HCT116 (cell line): ENCODE results near the gene SEMA3B. TPM values are rescaled to one million over a fixed set of nuclear protein-coding genes. Genes with fewer than 3 reads are reported as not detected.
A peak's percentile ranks its signal among the peaks of the same experiment; 100 is the strongest.

Experiments
- ATAC-seq: fragments of 200-7000 bp; cut with Tn5 transposase; 2 replicates; pipeline ENCODE4 v1.9.1; 2020; ENCODE audit warnings: mild to moderate bottlenecking, moderate library complexity
- BruUV-seq: library from RNA; stranded (reverse); fragments of 400-500 nt; replicated peaks from 2 replicates; lab custom pipeline; 2021; lab: Mats Ljungman, UMichigan
- CTCF ChIA-PET: fragments of 300-600 bp; sonication (Branson Sonifier 250); formaldehyde crosslinking; loops from one replicate; lab custom pipeline; 2021; ENCODE audit warnings: antibody characterized with exemption; lab: Charles Lee
- POLR2A ChIA-PET: fragments of 300-600, 350-600 bp; sonication (Branson Sonifier 250); formaldehyde crosslinking; loops from one replicate; lab custom pipeline; 2021; ENCODE audit warnings: antibody characterized with exemption; lab: Charles Lee
- RAD21 ChIA-PET, 2 experiments: fragments of 300-600 bp; sonication (Branson Sonifier 250); formaldehyde crosslinking; loops; one replicate each; lab custom pipeline; 2023; ENCODE audit warnings: low total read pairs in 2 of 2; ENCODE audit not compliant: uncharacterized antibody in 2 of 2, unreplicated experiment in 2 of 2, low non-redundant PET in 1 of 2; lab: Charles Lee
- DNase-seq: peaks from one replicate; pipeline ENCODE4 v3.0.0-alpha.2; 2010; ENCODE audit warnings: low read depth, low spot score
- H2AFZ ChIP-seq: fragments of 200-600 bp; shearing (Covaris generic), sonication (generic); 2 replicates; pipeline ENCODE4 v1.6.1; 2017; ENCODE audit warnings: low read depth, mixed run types, mixed read lengths, antibody characterized with exemption, low read length; ENCODE audit not compliant: poor library complexity, severe bottlenecking
- H3K27ac ChIP-seq: 2 replicates; pipeline ENCODE4 v1.5.1; 2012; ENCODE audit warnings: low read depth, low read length
- H3K27me3 ChIP-seq: fragments of 200-600 bp; sonication (generic); 2 replicates; pipeline ENCODE4 v1.6.1; 2016; ENCODE audit warnings: mixed run types, low read length, mixed read lengths; ENCODE audit not compliant: insufficient read depth
- H3K36me3 ChIP-seq, 2 experiments: fragments of 200-500 bp in 1 of 2; fragments of 200-600 bp in 1 of 2; sonication (Bioruptor generic) in 1 of 2; sonication (generic) in 1 of 2; 2 replicates each; pipeline versions ENCODE4 v1.5.1 to v1.6.1; 2014 to 2016; ENCODE audit warnings: low read length in 2 of 2, inconsistent platforms in 1 of 2, mixed read lengths in 1 of 2, mixed run types in 1 of 2; ENCODE audit not compliant: insufficient read depth in 2 of 2, control insufficient read depth in 1 of 2
- H3K4me1 ChIP-seq, 2 experiments: fragments of 200-600 bp in 1 of 2; sonication (generic) in 1 of 2; 2 replicates each; pipeline versions ENCODE4 v1.5.1 to v1.6.1; 2012 to 2017; ENCODE audit warnings: low read length in 2 of 2, inconsistent platforms in 1 of 2, mild to moderate bottlenecking in 1 of 2, mixed read lengths in 1 of 2, mixed run types in 1 of 2, moderate library complexity in 1 of 2; ENCODE audit not compliant: insufficient read depth in 2 of 2, control insufficient read depth in 1 of 2
- H3K4me2 ChIP-seq: fragments of 200-600 bp; sonication (generic); 2 replicates; pipeline ENCODE4 v1.6.1; 2017; ENCODE audit warnings: mixed run types, low read length, mixed read lengths
- H3K4me3 ChIP-seq, 2 experiments: fragments of 200-600 bp in 1 of 2; sonication (generic) in 1 of 2; replicated peaks in 1 of 2; 2 replicates each; pipeline ENCODE4 v1.5.1; 2011 to 2016; ENCODE audit warnings: low read length in 2 of 2, control low read depth in 1 of 2, low read depth in 1 of 2, mild to moderate bottlenecking in 1 of 2, mixed read lengths in 1 of 2, mixed run types in 1 of 2
- H3K79me2 ChIP-seq: fragments of 200-600 bp; sonication (generic); 2 replicates; pipeline ENCODE4 v1.6.1; 2017; ENCODE audit warnings: mild to moderate bottlenecking, mixed run types, low read length, moderate library complexity, mixed read lengths; ENCODE audit not compliant: insufficient read depth
- H3K9ac ChIP-seq: fragments of 200-600 bp; sonication (generic); 2 replicates; pipeline ENCODE4 v1.6.1; 2016; ENCODE audit warnings: low read length, mixed read lengths
- H3K9me2 ChIP-seq: fragments of 200-600 bp; sonication (generic), shearing (Covaris generic); 2 replicates; pipeline ENCODE4 v1.6.1; 2017; ENCODE audit warnings: mixed run types, mild to moderate bottlenecking, moderate library complexity; ENCODE audit not compliant: insufficient read depth
- H3K9me3 ChIP-seq, 2 experiments: fragments of 200-500 bp in 1 of 2; fragments of 200-600 bp in 1 of 2; sonication (Bioruptor generic) in 1 of 2; sonication (generic) in 1 of 2; 2 replicates each; pipeline ENCODE4 v1.6.1; 2014 to 2017; ENCODE audit warnings: low read length in 2 of 2, mixed read lengths in 2 of 2, inconsistent platforms in 1 of 2, low read depth in 1 of 2, mild to moderate bottlenecking in 1 of 2, mixed run types in 1 of 2, moderate library complexity in 1 of 2; ENCODE audit not compliant: control insufficient read depth in 1 of 2, insufficient read depth in 1 of 2
- H4K20me1 ChIP-seq: fragments of 200-600 bp; sonication (generic), shearing (Covaris generic); 2 replicates; pipeline ENCODE4 v1.6.1; 2017; ENCODE audit warnings: mixed run types, mild to moderate bottlenecking, moderate library complexity; ENCODE audit not compliant: insufficient read depth
- CBX3 ChIP-seq: IDR thresholded peaks from 2 replicates; pipeline ENCODE4 v1.6.1; 2012; ENCODE audit warnings: low read depth
- CEBPB ChIP-seq: IDR thresholded peaks from 2 replicates; pipeline ENCODE4 v1.6.1; 2012; ENCODE audit warnings: low read depth
- ELF1 ChIP-seq: IDR thresholded peaks from 2 replicates; pipeline ENCODE4 v1.6.1; 2012; ENCODE audit warnings: low read depth, borderline replicate concordance
- POLR2A ChIP-seq: IDR thresholded peaks from 2 replicates; pipeline ENCODE4 v1.7.0; 2011; ENCODE audit warnings: borderline replicate concordance; ENCODE audit not compliant: insufficient read depth, insufficient read length; ENCODE audit errors: extremely low read depth
- POLR2AphosphoS5 ChIP-seq: IDR thresholded peaks from 2 replicates; pipeline ENCODE4 v1.6.1; 2011; ENCODE audit warnings: mild to moderate bottlenecking, low read depth, low read length, moderate library complexity
- RAD21 ChIP-seq: IDR thresholded peaks from 2 replicates; pipeline ENCODE4 v1.6.1; 2012; ENCODE audit warnings: low read depth, mild to moderate bottlenecking
- ZFX ChIP-seq: fragments of 450-650 bp; IDR thresholded peaks from 2 replicates; pipeline ENCODE4 v1.6.1; 2017
- ZNF274 ChIP-seq: fragments of 200-500 bp; sonication (Bioruptor generic); IDR thresholded peaks from 2 replicates; pipeline ENCODE4 v1.6.1; 2014; ENCODE audit warnings: mild to moderate bottlenecking, low read depth, low read length, inconsistent platforms
- intact Hi-C: fragments of 100-400 bp; cut with micrococcal nuclease; formaldehyde crosslinking; loops from 2 replicates; pipeline ENCODE4 v1.10.0; 2022
- total RNA-seq: library from RNA; stranded (reverse); gene quantifications from one replicate; pipeline ENCODE4 v1.2.1, GENCODE V29; 2021; ENCODE audit not compliant: unreplicated experiment
- TF ChIP-seq, protein P1 (sequence below): IDR thresholded peaks from 2 replicates; pipeline ENCODE4 v1.6.1; 2012

Gene SEMA3B
- total RNA-seq, 1 experiment from 2014 or later, result 46.2 TPM

DNA sequence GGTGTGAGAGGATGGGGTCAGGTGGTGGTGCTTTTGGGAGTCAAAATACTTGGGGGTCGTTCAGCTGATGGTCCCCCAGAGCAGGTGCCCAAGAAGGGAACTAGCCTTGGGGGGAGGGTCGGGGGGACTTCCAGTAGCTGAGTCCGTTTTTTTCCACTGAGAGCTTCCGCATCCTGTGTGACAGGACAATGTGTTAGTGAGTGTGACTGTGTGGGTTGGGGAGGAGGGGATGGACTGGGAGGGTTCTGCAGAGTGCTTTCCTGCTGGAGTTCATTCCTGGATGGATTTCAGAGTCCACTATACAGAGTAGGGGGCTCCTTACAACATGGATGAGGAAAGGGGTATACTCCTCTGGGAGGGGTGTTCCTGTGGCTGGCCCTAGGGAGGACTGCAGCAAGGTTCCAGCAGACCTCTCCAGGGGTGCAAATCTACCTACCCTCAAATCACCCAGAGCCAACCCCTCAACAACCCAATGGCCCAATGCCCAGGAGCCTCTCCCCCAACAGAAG, 54.2 kb downstream of the SEMA3B start:
- H3K4me3 ChIP-seq, result no peak overlapping the region
- RAD21 ChIA-PET, result interaction anchor here in 1 of 2 experiments (1.5 kb wide), 1 partner anchor 24 kb away, joined by 4 read pairs; the partner anchor contains the start of genes HYAL3 and NAA80
- H3K27me3 ChIP-seq, result no peaks in the 10 kb centered on the region
- POLR2A ChIA-PET, result interaction anchor here (1.3 kb wide), 1 partner anchor 14 kb away, joined by 4 read pairs; no protein-coding TSS in a partner anchor
- CTCF ChIA-PET, result interaction anchor here (0.8 kb wide), 1 partner anchor 46 kb away, joined by 3 read pairs; no protein-coding TSS in a partner anchor
- H3K4me1 ChIP-seq, result peaks cover 41 to 67% of the 10 kb centered on the region in 2 experiments
- DNase-seq (no peak), ATAC-seq (no peak)
- TF ChIP-seq ZFX (no peak), ELF1 (no peak), ZNF274 (no peak), CEBPB (no peak), POLR2AphosphoS5 (no peak), CBX3 (no peak)
- TF ChIP-seq, protein P1, sequence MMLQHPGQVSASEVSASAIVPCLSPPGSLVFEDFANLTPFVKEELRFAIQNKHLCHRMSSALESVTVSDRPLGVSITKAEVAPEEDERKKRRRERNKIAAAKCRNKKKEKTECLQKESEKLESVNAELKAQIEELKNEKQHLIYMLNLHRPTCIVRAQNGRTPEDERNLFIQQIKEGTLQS, result no peak
- no TSS peak for BruUV-seq
- no peaks in the 10 kb centered on the region for H3K9me2 ChIP-seq
- no peak overlapping the region for H3K4me2 ChIP-seq
- intact Hi-C loops, result no loop called here
- no peak overlapping the region for H3K9ac ChIP-seq
- no peaks in the 10 kb centered on the region for H4K20me1 ChIP-seq
- peaks cover 56% of the 10 kb centered on the region for H3K79me2 ChIP-seq
- no peak overlapping the region for H2AFZ ChIP-seq
- H3K36me3 ChIP-seq, result peaks cover 9 to 25% of the 10 kb centered on the region in 2 experiments; a peak in 2 of 4 replicates
- no peaks in the 10 kb centered on the region for H3K9me3 ChIP-seq
- H3K27ac ChIP-seq, result peak overlapping the region; percentile 93; the same call in 1 of the 2 replicates

DNA sequence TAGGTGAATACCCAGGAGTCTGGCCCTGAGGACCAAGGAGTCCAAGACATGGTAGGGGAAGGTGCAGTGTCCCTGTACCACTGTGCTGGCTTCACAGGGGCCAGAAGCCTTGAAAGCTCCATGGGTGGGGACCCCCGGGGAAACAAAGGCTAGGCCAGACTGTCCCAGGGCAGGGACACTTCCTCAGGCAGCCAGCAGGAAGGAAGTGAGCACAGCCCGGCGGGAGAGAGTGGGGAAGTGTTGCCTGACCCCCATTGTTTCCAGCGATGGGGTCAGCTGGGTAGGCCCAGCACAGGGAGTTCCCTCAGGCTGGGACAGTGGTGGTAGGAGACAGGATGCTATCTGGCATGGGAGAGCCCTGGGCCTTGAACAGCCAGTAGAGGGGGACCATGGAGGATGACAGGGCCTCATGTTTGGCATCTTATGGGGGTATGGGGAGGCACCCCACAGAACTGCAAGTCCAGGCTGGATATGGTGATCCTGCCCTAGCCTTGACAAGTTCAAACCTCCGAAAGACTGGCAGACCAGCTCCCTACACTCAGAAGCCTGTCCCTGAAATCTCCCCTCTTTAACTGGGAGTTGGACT, 54.8 kb downstream of the SEMA3B start:
- Histone ChIP-seq H3K9me2 (no peaks in the 10 kb centered on the region), H3K36me3 (peaks cover 9 to 19% of the 10 kb centered on the region in 2 experiments; a peak in 2 of 4 replicates), H2AFZ (no peak overlapping the region), H4K20me1 (no peaks in the 10 kb centered on the region), H3K4me2 (no peak overlapping the region), H3K4me3 (no peak overlapping the region), H3K4me1 (peaks cover 38 to 67% of the 10 kb centered on the region in 2 experiments), H3K79me2 (peaks cover 51% of the 10 kb centered on the region), H3K9ac (no peak overlapping the region), H3K9me3 (no peaks in the 10 kb centered on the region), H3K27ac (peak overlapping the region; percentile 93; the same call in 1 of the 2 replicates), H3K27me3 (no peaks in the 10 kb centered on the region)
- DNase-seq, result no peak
- intact Hi-C loops, result loop anchor here (1.0 to 2.0 kb wide), 3 partner anchors 20 to 63 kb away; partner anchors contain the start of gene HYAL1
- CTCF ChIA-PET, result interaction anchor here (0.6 to 1.8 kb wide), 13 partner anchors 10 to 129 kb away, joined by 3 to 14 read pairs (median 4); partner anchors contain the start of genes HYAL1, IFRD2, LSMEM2 and RASSF1
- no peak for ATAC-seq
- RAD21 ChIA-PET, result interaction anchor here (0.8 to 1.5 kb wide), 2 partner anchors 20 to 24 kb away, joined by 3 to 4 read pairs; partner anchors contain the start of genes HYAL1 (in 1 of the 2), HYAL3 (in 1 of the 2) and NAA80 (in 1 of the 2)
- POLR2A ChIA-PET, result interaction anchor here (1.0 to 1.3 kb wide), 2 partner anchors 13 to 14 kb away, joined by 4 to 6 read pairs; no protein-coding TSS in a partner anchor
- no TSS peak for BruUV-seq
- TF ChIP-seq ZNF274, result no peak
- no peak for TF ChIP-seq POLR2A
- no peak for TF ChIP-seq RAD21
- TF ChIP-seq POLR2AphosphoS5, result no peak
